Panc1 (cell line): Measurements from ENCODE around the gene WHAMM. TPM values are rescaled to one million over a fixed set of nuclear protein-coding genes. Genes with fewer than 3 reads are reported as not detected.

Experiments
- ATAC-seq: fragments of 200-7000 bp; cut with Tn5 transposase; 2 replicates; pipeline ENCODE4 v1.9.1; 2020; ENCODE audit warnings: mild to moderate bottlenecking, moderate library complexity
- BruUV-seq: library from RNA; stranded (reverse); fragments of 400-500 nt; replicated peaks from 2 replicates; lab custom pipeline; 2021; lab: Mats Ljungman, UMichigan
- CTCF ChIA-PET: fragments of 300-600 bp; sonication (Branson Sonifier 250); formaldehyde crosslinking; loops from one replicate; lab custom pipeline; 2022; ENCODE audit warnings: antibody characterized with exemption; lab: Charles Lee
- POLR2A ChIA-PET: fragments of 300-600 bp; sonication (Branson Sonifier 250); formaldehyde crosslinking; loops from one replicate; lab custom pipeline; 2022; ENCODE audit warnings: antibody characterized with exemption; lab: Charles Lee
- DNase-seq: peaks from one replicate; pipeline ENCODE4 v3.0.0-alpha.2; 2010; ENCODE audit warnings: low read depth, low spot score
- H3K27ac ChIP-seq: 2 replicates; pipeline ENCODE4 v1.5.1; 2011; ENCODE audit warnings: mild to moderate bottlenecking, low read length, inconsistent platforms
- H3K27me3 ChIP-seq: fragments of 200-500 bp; sonication (Bioruptor generic); 2 replicates; pipeline ENCODE4 v1.6.0; 2014; ENCODE audit warnings: low read length, inconsistent platforms; ENCODE audit not compliant: control insufficient read depth, insufficient read depth
- H3K36me3 ChIP-seq: fragments of 200-500 bp; sonication (Bioruptor generic); 2 replicates; pipeline ENCODE4 v1.5.1; 2014; ENCODE audit warnings: inconsistent platforms, mild to moderate bottlenecking, low read length, moderate library complexity; ENCODE audit not compliant: control insufficient read depth, insufficient read depth
- H3K4me1 ChIP-seq: 2 replicates; pipeline ENCODE4 v1.5.1; 2011; ENCODE audit warnings: inconsistent platforms, mild to moderate bottlenecking, low read length, moderate library complexity; ENCODE audit not compliant: control insufficient read depth, insufficient read depth
- H3K4me3 ChIP-seq, 2 experiments: 2 replicates each; pipeline ENCODE4 v1.5.1; 2011 to 2012; ENCODE audit warnings: low read depth in 2 of 2, low read length in 2 of 2, mild to moderate bottlenecking in 2 of 2, inconsistent platforms in 1 of 2, moderate library complexity in 1 of 2
- H3K9me3 ChIP-seq: fragments of 200-500 bp; sonication (Bioruptor generic); 2 replicates; pipeline ENCODE4 v1.5.1; 2014; ENCODE audit warnings: low read depth, mild to moderate bottlenecking, inconsistent platforms, low read length, moderate library complexity; ENCODE audit not compliant: control insufficient read depth, insufficient read depth
- POLR2AphosphoS5 ChIP-seq: IDR thresholded peaks from 2 replicates; pipeline ENCODE4 v1.6.1; 2012; ENCODE audit warnings: mild to moderate bottlenecking, low read depth, low read length, moderate library complexity
- SIN3A ChIP-seq: IDR thresholded peaks from 2 replicates; pipeline ENCODE4 v1.6.1; 2012; ENCODE audit warnings: low read depth, mild to moderate bottlenecking, low read length, moderate library complexity, borderline replicate concordance; ENCODE audit not compliant: insufficient read depth
- TCF7L2 ChIP-seq: IDR thresholded peaks from 2 replicates; pipeline ENCODE4 v1.6.1; 2011; ENCODE audit warnings: mild to moderate bottlenecking, low read depth, low read length, inconsistent platforms
- in situ Hi-C: cut with HindIII; loops from 2 replicates; pipeline ENCODE4 v1.10.0; 2016; ENCODE audit warnings: low sequenced_read_pairs, low pct_unique_long_range_greater_than_20kb
- intact Hi-C: fragments of 100-400 bp; cut with micrococcal nuclease; formaldehyde crosslinking; loops from one replicate; pipeline ENCODE4 v1.10.0; 2022; ENCODE audit not compliant: unreplicated experiment
- total RNA-seq: library from RNA; stranded (reverse); gene quantifications from one replicate; pipeline ENCODE4 v1.2.1, GENCODE V29; 2021; ENCODE audit not compliant: unreplicated experiment
- TF ChIP-seq, protein P1 (sequence below): fragments of 450-650 bp; IDR thresholded peaks from 2 replicates; pipeline ENCODE4 v1.5.1; 2017; ENCODE audit warnings: mild to moderate bottlenecking
- TF ChIP-seq, protein P2 (sequence below), 2 experiments: IDR thresholded peaks; 2 replicates each; pipeline ENCODE4 v1.6.1; 2011 to 2012; ENCODE audit warnings: low read depth in 2 of 2, control low read depth in 1 of 2, low read length in 1 of 2, mild to moderate bottlenecking in 1 of 2, moderate library complexity in 1 of 2; ENCODE audit not compliant: insufficient read depth in 1 of 2

The WHAMM gene
- total RNA-seq, 1 experiment from 2014 or later = 8.8 TPM

DNA sequence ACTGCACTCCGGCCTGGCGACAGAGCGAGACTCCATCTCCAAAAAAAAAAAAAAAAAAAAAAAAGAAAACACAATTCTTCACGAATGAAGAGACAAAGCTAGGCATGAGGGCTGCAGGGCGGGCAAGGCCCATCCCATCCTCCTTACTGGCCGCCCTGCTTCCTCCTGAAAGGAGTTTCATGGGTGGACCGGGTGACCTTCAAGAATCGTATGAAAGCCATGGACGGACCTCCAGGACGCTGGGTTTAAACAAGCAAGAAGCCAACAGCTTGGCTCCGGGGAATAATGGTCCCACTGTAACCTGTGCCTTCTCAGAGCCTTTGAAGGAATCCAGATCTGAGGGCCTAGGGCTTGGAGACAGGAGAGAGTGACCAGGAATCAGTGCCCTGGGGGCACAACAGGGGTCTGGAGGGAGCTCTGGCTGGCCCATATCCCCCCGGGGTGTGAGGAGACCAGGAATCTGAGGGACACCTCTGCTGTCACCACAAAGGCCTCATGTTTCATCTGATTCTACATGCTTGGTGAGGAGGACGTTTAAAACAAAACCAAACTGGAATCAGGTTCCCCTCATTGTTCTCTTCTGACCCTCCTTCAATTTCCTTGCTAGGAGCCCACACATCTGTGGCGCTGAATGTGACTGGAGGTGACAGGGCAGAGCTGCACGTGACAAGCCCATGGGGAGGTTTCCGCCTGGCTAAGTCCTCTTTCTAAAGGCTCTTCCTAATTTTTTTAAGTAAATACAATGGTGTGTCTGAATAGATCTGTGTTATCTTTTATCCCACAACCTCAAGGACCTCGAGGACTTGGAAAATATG is 46.1 kb downstream of the WHAMM start:
- H3K36me3 ChIP-seq = no peaks in the 10 kb centered on the region
- TF ChIP-seq, protein P1, sequence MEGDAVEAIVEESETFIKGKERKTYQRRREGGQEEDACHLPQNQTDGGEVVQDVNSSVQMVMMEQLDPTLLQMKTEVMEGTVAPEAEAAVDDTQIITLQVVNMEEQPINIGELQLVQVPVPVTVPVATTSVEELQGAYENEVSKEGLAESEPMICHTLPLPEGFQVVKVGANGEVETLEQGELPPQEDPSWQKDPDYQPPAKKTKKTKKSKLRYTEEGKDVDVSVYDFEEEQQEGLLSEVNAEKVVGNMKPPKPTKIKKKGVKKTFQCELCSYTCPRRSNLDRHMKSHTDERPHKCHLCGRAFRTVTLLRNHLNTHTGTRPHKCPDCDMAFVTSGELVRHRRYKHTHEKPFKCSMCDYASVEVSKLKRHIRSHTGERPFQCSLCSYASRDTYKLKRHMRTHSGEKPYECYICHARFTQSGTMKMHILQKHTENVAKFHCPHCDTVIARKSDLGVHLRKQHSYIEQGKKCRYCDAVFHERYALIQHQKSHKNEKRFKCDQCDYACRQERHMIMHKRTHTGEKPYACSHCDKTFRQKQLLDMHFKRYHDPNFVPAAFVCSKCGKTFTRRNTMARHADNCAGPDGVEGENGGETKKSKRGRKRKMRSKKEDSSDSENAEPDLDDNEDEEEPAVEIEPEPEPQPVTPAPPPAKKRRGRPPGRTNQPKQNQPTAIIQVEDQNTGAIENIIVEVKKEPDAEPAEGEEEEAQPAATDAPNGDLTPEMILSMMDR = no peak
- TF ChIP-seq, protein P2, sequence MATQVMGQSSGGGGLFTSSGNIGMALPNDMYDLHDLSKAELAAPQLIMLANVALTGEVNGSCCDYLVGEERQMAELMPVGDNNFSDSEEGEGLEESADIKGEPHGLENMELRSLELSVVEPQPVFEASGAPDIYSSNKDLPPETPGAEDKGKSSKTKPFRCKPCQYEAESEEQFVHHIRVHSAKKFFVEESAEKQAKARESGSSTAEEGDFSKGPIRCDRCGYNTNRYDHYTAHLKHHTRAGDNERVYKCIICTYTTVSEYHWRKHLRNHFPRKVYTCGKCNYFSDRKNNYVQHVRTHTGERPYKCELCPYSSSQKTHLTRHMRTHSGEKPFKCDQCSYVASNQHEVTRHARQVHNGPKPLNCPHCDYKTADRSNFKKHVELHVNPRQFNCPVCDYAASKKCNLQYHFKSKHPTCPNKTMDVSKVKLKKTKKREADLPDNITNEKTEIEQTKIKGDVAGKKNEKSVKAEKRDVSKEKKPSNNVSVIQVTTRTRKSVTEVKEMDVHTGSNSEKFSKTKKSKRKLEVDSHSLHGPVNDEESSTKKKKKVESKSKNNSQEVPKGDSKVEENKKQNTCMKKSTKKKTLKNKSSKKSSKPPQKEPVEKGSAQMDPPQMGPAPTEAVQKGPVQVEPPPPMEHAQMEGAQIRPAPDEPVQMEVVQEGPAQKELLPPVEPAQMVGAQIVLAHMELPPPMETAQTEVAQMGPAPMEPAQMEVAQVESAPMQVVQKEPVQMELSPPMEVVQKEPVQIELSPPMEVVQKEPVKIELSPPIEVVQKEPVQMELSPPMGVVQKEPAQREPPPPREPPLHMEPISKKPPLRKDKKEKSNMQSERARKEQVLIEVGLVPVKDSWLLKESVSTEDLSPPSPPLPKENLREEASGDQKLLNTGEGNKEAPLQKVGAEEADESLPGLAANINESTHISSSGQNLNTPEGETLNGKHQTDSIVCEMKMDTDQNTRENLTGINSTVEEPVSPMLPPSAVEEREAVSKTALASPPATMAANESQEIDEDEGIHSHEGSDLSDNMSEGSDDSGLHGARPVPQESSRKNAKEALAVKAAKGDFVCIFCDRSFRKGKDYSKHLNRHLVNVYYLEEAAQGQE (IDR thresholded peaks at IDR 0.05; ENCODE audit: insufficient read depth in 1 of 2, low read depth in 2 of 2, low read length in 1 of 2) = no peak
- no peak for TF ChIP-seq TCF7L2
- TF ChIP-seq SIN3A = no peak
- no peak for TF ChIP-seq POLR2AphosphoS5
- DNase-seq (no peak), ATAC-seq (no peak)
- H3K27me3 ChIP-seq = no peaks in the 10 kb centered on the region
- H3K27ac ChIP-seq = no peak overlapping the region
- no peak overlapping the region for H3K4me3 ChIP-seq
- in situ Hi-C loops = no loop called here
- BruUV-seq = no TSS peak
- H3K9me3 ChIP-seq = no peaks in the 10 kb centered on the region
- intact Hi-C loops = no loop called here
- no peaks in the 10 kb centered on the region for H3K4me1 ChIP-seq
- CTCF ChIA-PET = interaction anchor here (0.6 kb wide), 1 partner anchor 1968 kb away, joined by 7 read pairs; no protein-coding TSS in a partner anchor
- POLR2A ChIA-PET = no interaction called here

DNA sequence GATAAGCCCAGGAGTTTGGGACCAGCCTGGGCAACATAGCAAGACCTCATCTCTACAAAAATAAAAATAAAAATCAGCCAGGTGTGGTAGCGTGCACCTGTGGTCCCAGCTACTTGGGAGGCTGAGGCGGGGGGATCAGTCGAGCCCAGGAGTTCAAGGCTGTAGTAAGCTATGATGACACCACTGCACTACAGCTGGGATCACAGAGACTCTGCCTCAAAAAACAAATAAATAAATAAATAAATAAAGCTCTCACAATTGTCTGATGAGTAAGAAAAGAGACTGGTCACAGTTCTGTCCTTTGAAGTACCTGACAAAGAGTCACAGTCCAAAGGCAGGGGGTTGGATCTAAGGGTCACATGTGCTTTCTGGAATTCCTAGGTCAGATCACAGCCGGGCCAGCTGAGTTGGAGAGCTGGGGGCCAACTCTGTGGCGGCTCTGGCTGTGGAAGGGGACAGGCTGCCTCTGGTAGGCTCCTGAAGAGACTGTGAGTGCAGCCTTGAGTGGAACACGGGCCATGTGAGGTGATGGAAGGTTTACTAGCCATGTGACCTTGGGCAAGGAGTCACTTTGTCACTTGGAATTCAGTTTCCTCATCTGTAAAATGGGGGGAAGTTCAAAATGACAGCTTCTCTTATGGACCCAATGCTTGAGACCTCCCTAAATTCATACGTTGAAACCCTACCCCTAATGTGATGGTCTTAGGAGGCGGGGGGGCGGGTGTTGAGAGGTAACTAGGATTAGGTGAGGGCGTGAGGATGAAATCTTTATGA is 47.2 kb downstream of the WHAMM start:
- DNase-seq (no peak), ATAC-seq (no peak)
- in situ Hi-C loops = no loop called here
- no peaks in the 10 kb centered on the region for H3K27me3 ChIP-seq
- no peak overlapping the region for H3K4me3 ChIP-seq
- CTCF ChIA-PET = no interaction called here
- no peak overlapping the region for H3K27ac ChIP-seq
- H3K4me1 ChIP-seq = no peaks in the 10 kb centered on the region
- no peaks in the 10 kb centered on the region for H3K36me3 ChIP-seq
- H3K9me3 ChIP-seq = no peaks in the 10 kb centered on the region
- intact Hi-C loops = no loop called here
- POLR2A ChIA-PET = no interaction called here
- no TSS peak for BruUV-seq
- no peak for TF ChIP-seq POLR2AphosphoS5
- TF ChIP-seq, protein P2 (IDR thresholded peaks at IDR 0.05; ENCODE audit: insufficient read depth in 1 of 2, low read depth in 2 of 2, low read length in 1 of 2) = no peak
- TF ChIP-seq SIN3A = no peak
- no peak for TF ChIP-seq TCF7L2
- TF ChIP-seq, protein P1 = no peak
